Stimulated activated CD4-positive, alpha-beta T cell treated with anti-CD3 and anti-CD28 coated beads, Interleukin-12 subunit alpha, Interleukin-12 subunit beta, amount 100 ng/mL, for 48 hours (primary cell): ENCODE measurements around the gene TUBGCP3.
"Not testable (repeated sequence)": the region's sequence is repeated elsewhere in the genome, so short reads cannot be mapped to it uniquely, and the experiment has no call there.

ENCODE experiments used
- DNase-seq, 3 donors: peaks; one replicate each; pipeline ENCODE4 v3.0.0-alpha.2; 2020; ENCODE audit warnings: low read depth in 2 of 3, low spot score in 1 of 3

Gene TUBGCP3

GRCh38 chr13:112531263-112531794, 56.6 kb downstream of the TUBGCP3 start:
- DNase-seq = no peak

GRCh38 chr13:112530861-112531260, 57.1 kb downstream of the TUBGCP3 start:
- DNase-seq = no peak

- no peak for DNase-seq
These were observed 58.7 kb downstream of the TUBGCP3 start for GRCh38 chr13:112529216-112529615.

GRCh38 chr13:112526146-112526853, 61.7 kb downstream of the TUBGCP3 start:
- no peak for DNase-seq

GRCh38 chr13:112525356-112525945, 62.5 kb downstream of the TUBGCP3 start:
- no peak for DNase-seq

- DNase-seq = no peak
These were observed 65.4 kb downstream of the TUBGCP3 start for GRCh38 chr13:112522578-112522977.

GRCh38 chr13:112521073-112521685, 66.8 kb downstream of the TUBGCP3 start:
- DNase-seq = no peak

GRCh38 chr13:112519517-112520060, 68.4 kb downstream of the TUBGCP3 start:
- DNase-seq = no peak

GRCh38 chr13:112516218-112516617, 71.7 kb downstream of the TUBGCP3 start:
- no peak for DNase-seq

- DNase-seq = no peak
These were observed 74.2 kb downstream of the TUBGCP3 start for GRCh38 chr13:112513761-112514160.

GRCh38 chr13:112510987-112511685, 76.8 kb downstream of the TUBGCP3 start:
- DNase-seq = no peak

- DNase-seq = no peak
These were observed 77.8 kb downstream of the TUBGCP3 start for GRCh38 chr13:112510002-112510780.

- DNase-seq = no peak
These were observed 78.8 kb downstream of the TUBGCP3 start for GRCh38 chr13:112509190-112509589.

- DNase-seq = no peak
These were observed 81.9 kb downstream of the TUBGCP3 start for GRCh38 chr13:112506046-112506445.

GRCh38 chr13:112496166-112496565, 91.8 kb downstream of the TUBGCP3 start:
- no peak for DNase-seq

- no peak for DNase-seq
These were observed 92.5 kb downstream of the TUBGCP3 start for GRCh38 chr13:112495465-112495864.

- no peak for DNase-seq
These were observed 98.8 kb downstream of the TUBGCP3 start for GRCh38 chr13:112489199-112489598.

- not testable (repeated sequence) for DNase-seq
These were observed 99.5 kb downstream of the TUBGCP3 start for GRCh38 chr13:112488343-112489050.

GRCh38 chr13:112487127-112487517, 100.8 kb downstream of the TUBGCP3 start:
- DNase-seq = no peak
